GM19043 (cell line): ENCODE data around the gene BLVRB.
"Not testable (repeated sequence)": the region's sequence is repeated elsewhere in the genome, so short reads cannot be mapped to it uniquely, and the experiment has no call there.

Experiments used
- ATAC-seq: cut with Tn5 transposase; IDR thresholded peaks from one replicate; pipeline ENCODE4 v1.9.1; 2021; ENCODE audit warnings: low read depth; ENCODE audit not compliant: unreplicated experiment

The BLVRB gene

DNA sequence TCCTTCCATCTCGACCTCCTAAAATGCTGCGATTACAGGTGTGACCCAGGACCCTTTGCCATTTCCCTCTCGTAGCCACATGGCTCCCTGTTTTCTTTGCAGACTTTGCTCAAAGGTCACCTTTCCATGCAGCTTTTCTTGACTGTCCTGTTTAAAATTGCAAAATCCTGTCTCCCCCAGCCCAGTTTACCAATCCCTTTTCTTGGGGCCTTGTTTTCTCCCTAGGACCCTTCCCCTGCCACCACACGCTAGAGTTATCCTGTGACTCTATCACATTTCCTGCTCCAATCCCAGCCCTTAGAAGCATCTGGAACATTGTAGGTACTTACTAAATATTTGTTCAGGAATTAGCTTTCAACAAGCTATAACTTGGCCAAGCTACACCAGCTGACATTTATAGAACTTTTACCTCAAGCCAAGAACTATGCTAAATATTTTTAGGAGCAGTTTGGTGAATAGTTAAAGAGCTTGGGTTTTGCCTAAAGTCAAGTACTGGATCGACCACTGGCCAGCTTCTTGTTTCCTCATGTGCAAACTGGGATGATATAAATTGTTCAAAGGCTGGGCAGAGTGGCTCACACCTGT is 12.3 kb downstream of the BLVRB start:
- no peak for ATAC-seq

DNA sequence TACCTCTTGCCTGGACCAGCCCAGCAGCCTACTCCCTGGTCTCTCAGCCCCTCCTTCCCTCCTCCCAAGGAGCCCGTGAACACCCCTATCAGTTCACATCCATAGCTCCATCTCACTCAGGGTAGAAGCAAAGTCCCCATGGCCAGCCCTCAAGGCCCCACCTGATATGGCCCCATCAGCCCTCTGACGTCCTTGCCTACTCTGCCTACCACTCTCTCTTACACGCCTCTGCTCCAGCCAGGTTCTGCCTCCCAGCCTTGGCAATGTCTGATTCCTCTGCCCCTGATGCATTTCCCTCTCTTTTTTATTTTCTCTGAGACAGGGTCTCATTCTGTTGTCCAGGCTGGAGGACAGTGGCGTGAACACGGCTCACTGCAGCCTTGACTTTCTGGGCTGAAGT is 13.5 kb downstream of the BLVRB start:
- ATAC-seq, result no peak

GRCh38 chr19:40450664-40451063 is 14.9 kb downstream of the BLVRB start:
- ATAC-seq, result no peak

DNA sequence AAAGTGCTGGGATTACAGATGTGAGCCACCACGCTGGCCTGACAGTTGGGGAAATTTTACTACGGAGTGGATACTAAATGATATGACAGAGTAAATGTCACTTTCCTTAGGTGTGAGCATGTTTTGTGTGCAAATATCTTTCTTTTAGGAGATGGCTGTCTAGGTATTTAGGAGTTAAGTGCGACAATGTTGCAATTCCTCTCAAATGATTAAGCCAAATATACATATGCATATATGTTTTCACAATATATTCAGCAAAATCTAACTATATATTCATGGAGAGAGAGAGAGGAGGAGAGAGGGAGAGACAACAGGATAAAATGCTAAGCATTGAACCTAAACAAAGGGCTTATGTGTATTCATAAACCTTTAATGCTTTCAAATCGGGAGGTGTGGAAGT is 16.0 kb downstream of the BLVRB start:
- ATAC-seq, result no peak

DNA sequence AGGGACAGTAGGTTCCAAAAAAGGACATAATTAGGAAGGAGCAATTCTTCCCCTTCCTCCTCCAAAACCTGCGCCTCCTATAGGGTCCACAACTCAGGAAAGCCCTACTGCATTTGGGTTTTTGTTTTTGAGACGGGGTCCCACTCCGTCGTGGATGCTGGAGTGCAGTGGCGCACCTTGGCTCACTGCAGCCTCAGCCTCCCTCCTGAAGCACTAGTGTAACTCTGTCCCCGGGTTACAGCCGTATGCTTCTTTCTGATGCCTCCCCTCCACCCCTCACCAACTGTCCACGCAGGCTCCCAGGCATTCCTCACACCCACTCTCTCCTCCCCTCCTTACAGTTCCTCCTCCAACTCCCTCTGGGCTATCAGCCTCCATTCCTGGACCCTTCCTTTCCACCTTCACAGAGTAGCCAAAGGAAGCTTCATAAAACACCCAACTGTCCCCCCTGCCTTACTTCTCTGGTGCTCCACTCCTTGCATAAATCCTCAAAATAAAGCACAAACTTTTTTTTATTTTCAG is 19.2 kb downstream of the BLVRB start:
- no peak for ATAC-seq

GRCh38 chr19:40445780-40446262 is 19.7 kb downstream of the BLVRB start:
- ATAC-seq, result no peak

DNA sequence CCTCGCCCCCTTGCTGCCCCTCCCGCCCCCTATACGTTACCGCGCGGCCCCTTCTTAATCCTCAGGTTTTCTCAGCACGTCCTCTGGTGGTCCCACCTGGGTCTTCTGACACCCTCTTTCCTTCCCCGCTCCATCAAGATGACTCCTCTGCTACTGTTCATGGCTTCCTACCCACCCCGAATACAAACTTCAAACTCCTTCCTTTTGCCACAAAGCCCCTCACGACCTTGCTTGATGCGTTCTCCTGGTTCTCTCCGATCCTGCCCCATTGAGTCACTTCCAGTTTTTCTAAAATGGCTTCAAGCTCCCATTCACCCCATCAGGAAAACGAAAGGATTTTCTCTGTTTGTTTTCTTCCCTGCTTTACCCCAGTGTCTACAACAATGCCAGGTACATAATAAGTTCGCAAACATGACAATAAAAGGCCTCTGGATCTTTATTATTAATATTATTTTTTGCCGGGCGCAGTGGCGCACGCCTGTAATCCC is 20.7 kb downstream of the BLVRB start:
- ATAC-seq, result no peak

- ATAC-seq, result peak; percentile 71
Observed at GRCh38 chr19:40444000-40444824, 21.3 kb downstream of the BLVRB start, which contains the start of gene SERTAD3. TSS of gene SERTAD3 (minus strand) at chr19:40444335. CDS start at chr19:40442080, 2,255 bp downstream.

- peak; percentile 60 for ATAC-seq
Observed at GRCh38 chr19:40443131-40443999, 22.2 kb downstream of the BLVRB start.

GRCh38 chr19:40442328-40443130 is 23.0 kb downstream of the BLVRB start:
- ATAC-seq, result no peak

DNA sequence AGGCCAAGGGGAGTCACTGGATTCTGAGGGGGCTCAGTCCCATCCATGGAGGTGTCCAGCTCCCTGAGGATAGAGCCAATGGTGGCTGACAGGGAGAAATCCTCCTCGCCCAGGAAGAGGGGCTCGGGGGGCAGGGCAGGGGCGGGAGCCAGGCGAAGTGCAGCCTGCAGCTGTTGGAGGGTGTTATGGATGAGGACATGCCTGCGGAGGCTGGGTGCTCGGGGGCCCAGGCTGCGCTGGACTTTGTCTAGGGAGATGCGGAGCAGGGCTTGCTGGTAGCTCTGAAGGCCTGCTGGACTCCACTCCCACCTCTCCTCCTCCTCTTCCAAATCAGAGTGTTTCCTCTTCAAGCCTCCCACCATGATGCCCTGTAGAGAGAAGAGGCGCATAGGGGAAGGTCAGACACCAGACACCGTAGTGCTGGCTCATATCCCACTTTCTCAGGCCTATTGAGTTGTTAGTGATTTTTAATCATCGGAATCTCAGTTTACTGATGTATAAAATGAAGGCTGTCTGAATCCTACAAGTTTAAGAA is 23.8 kb downstream of the BLVRB start:
- no peak for ATAC-seq

DNA sequence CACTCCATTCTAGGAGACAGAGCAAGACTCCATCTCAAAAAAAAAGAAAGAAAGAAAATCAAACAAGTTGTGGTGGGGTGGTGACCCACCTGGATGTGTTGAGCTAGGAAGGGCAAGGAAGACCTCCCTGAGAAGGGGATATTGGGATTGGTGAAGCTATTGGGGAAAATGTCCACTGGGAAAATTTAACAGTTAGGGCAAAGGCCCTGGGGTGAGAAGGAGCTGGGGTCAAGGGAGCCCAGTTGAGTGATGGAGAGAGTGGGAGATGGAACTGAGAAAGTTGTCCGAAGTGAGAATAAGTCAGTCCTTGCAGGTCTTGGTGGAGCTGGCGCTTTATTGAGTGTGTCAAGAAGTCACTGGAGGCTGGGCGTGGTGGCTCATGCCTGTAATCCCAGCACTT is 27.3 kb downstream of the BLVRB start:
- no peak for ATAC-seq

DNA sequence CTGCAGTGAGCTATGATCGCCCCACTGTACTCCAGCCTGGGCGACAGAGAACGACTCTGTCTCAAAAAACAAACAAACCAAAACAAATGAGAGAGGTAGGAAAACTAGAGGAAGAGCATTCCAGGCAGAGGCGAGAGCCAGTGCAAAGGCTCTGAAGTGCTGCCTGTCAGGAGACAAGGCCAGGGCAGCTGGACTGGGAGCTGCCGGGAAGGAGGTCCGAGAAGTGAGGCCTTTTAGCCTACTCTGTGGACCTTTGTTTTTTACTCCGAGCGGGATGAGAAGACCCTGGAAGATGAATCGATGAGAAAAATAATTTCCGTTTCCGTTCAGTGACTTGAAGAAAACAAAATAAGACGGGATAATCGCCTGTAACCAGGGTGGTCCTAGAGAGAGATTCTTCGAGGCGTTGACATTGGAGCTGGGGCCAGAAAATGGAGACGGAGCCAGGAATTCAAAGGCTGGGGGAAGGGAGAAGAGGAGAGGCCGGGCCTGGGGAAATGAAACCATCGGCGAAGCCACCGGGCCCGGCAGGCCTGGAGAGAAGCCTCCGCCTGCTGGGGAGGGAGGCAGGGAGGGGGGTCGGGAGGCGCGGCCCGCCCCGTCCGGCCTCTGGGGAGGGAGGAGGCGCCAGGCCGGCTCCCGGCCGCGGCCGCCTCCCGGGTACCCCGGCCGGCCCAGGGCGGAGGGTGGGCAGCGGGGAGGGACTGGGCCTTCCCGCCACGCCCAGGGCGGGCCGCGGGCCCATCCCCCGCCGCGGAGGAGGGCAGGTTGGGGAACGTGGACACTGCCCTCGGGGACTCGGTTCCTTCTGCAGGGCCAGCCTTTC is 31.9 kb downstream of the BLVRB start:
- peak; percentile 54 for ATAC-seq

DNA sequence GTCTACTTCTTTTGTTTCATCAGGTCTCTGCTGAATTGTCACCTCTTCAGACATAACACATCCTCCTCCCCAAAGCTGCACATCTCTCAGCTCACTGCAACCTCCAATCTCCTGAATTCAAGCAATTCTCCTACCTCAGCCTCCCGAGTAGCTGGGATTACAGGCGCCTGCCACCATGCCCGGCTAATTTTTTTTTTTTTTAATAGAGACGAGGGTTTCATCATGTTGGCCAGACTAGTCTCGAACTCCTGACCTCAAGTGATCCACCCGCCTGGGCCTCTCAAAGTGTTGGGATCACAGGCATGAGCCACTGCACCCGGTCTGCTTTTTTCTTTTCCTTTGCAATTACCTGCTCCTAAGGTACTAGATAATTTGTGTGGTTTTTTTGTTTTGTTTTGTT is 32.8 kb downstream of the BLVRB start:
- ATAC-seq, result not testable (repeated sequence)

DNA sequence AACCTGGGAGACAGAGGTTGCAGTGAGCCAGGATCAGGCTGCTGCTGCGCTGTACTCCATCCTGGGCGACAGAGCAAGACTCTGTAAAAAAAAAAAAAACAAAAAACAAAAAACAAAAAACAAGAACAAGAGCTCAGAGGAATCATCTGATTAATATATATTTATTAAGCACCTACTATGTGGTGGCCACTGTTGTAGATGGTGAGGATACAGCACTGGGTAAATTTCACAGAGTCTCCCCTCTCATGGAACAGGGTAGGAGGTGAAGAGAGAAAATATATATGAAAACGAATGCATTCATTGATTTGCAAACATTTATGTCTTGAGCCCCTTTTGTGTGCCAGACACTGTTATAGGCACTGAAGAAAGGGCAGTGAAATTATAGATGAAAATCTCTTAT is 33.8 kb downstream of the BLVRB start:
- no peak for ATAC-seq

GRCh38 chr19:40430242-40430641 is 35.3 kb downstream of the BLVRB start:
- not testable (repeated sequence) for ATAC-seq

- ATAC-seq, result not testable (repeated sequence)
Observed at GRCh38 chr19:40428197-40428596, 37.3 kb downstream of the BLVRB start.

DNA sequence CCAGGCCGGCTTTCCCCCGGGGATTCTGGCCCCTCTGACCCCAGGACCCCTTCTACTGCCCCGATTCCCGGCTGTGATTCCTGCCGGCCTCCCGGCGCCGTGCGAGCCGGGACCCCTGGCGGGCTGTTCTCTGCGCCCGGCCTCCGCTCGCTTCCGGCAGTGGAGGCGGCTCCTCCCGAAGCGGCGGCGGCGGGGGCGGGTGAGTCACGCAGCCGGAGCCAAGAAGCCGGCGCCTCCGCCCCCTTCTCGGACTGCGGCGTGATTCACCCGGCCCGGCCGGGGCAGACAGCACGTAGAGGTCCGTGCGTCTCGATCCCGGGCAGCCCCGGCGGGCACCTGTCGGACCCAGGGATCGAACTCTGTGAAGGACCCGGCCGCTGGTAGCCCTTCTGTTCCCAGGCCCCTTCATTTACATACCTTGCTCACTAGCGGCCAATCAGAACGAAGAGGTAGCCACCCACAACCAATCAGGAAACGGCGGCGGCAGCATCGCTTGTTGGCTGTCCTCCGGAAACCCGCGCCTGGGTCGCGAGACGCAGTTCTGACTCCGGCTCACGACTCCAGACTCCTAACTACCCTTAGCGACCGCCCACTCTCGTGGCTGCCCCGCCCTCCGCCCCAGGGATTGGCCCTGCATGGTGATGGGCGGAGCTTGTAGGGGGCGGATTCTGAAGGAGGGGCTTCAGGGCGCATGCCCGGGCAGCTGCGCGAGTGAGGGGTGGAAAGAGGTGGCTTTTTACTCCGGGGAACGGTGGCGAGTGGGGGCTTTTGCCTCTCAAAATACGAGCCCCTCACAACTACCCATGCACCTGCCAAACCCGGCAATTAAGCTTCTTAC is 39.9 kb downstream of the BLVRB start, which contains the start of gene SERTAD1:
SERTAD1 (minus strand) TSS at position 543 of the 838 bp plus-strand sequence. CDS start 2,446 bp downstream, outside the sequence.
- ATAC-seq, result peak; percentile 82
